Activated T-cell treated with anti-CD3 and anti-CD28 coated beads for 4 hours (primary cell): ENCODE results near the gene PMVK.
"Not testable (repeated sequence)": the region's sequence is repeated elsewhere in the genome, so short reads cannot be mapped to it uniquely, and the experiment has no call there.

Experiments used
- DNase-seq: peaks from one replicate; pipeline ENCODE4 v3.0.0-alpha.2; 2020

Gene PMVK

GRCh38 chr1:154911691-154912550, 24.6 kb downstream of the PMVK start:
- DNase-seq: no peak

- DNase-seq: no peak
Observed at GRCh38 chr1:154910851-154911250, 25.7 kb downstream of the PMVK start.

- no peak for DNase-seq
Observed at GRCh38 chr1:154908937-154909336, 27.6 kb downstream of the PMVK start.

GRCh38 chr1:154908129-154908528, 28.4 kb downstream of the PMVK start:
- not testable (repeated sequence) for DNase-seq

GRCh38 chr1:154906621-154907081, 29.9 kb downstream of the PMVK start:
- no peak for DNase-seq

- no peak for DNase-seq
Observed at GRCh38 chr1:154902938-154903566, 33.5 kb downstream of the PMVK start.

GRCh38 chr1:154901591-154901990, 34.9 kb downstream of the PMVK start:
- no peak for DNase-seq

GRCh38 chr1:154899041-154899440, 37.5 kb downstream of the PMVK start:
- DNase-seq: no peak

GRCh38 chr1:154896771-154897286, 39.7 kb downstream of the PMVK start:
- DNase-seq: no peak

GRCh38 chr1:154895798-154896197, 40.7 kb downstream of the PMVK start:
- DNase-seq: no peak

- DNase-seq: no peak
Observed at GRCh38 chr1:154891452-154891851, 45.1 kb downstream of the PMVK start.

- DNase-seq: no peak
Observed at GRCh38 chr1:154888757-154889156, 47.8 kb downstream of the PMVK start.

- no peak for DNase-seq
Observed at GRCh38 chr1:154886281-154887015, 50.1 kb downstream of the PMVK start.

- DNase-seq: no peak
Observed at GRCh38 chr1:154884869-154885701, 51.4 kb downstream of the PMVK start.

- DNase-seq: no peak
Observed at GRCh38 chr1:154883919-154884868, 52.3 kb downstream of the PMVK start.

GRCh38 chr1:154881820-154882535, 54.5 kb downstream of the PMVK start:
- DNase-seq: no peak

- no peak for DNase-seq
Observed at GRCh38 chr1:154880671-154881070, 55.8 kb downstream of the PMVK start.

- no peak for DNase-seq
Observed at GRCh38 chr1:154879038-154879421, 57.5 kb downstream of the PMVK start.

- DNase-seq: peak; percentile 65
Observed at GRCh38 chr1:154878371-154879037, 58.0 kb downstream of the PMVK start.
